HG03432 (cell line): ENCODE results near the gene CARD8.

Source experiments
- ATAC-seq: cut with Tn5 transposase; IDR thresholded peaks from one replicate; pipeline ENCODE4 v1.9.1; 2021; ENCODE audit warnings: mild to moderate bottlenecking, moderate library complexity; ENCODE audit not compliant: unreplicated experiment

CARD8 gene

GRCh38 chr19:48175578-48175977 lies 80.1 kb downstream of the CARD8 start:
- no peak for ATAC-seq

GRCh38 chr19:48174445-48175030 lies 81.2 kb downstream of the CARD8 start:
- ATAC-seq: no peak

- ATAC-seq: no peak
Measured at GRCh38 chr19:48171710-48172109, 84.0 kb downstream of the CARD8 start.

- ATAC-seq: no peak
Measured at GRCh38 chr19:48170817-48171347, 84.8 kb downstream of the CARD8 start.

- ATAC-seq: peak; percentile 86
Measured at GRCh38 chr19:48169939-48170803, 85.5 kb downstream of the CARD8 start, which contains the start of the genes LIG1 and ZSWIM9. Gene LIG1, minus strand, starts transcription at chr19:48170344. Its CDS starts 4,778 bp downstream, at chr19:48165566. Gene ZSWIM9, plus strand, starts transcription at chr19:48170680. Its CDS starts 1,123 bp downstream, at chr19:48171803.

GRCh38 chr19:48169578-48169938 lies 86.2 kb downstream of the CARD8 start:
- ATAC-seq: peak; percentile 12

- ATAC-seq: no peak
Measured at GRCh38 chr19:48168689-48169088, 87.0 kb downstream of the CARD8 start.

GRCh38 chr19:48158210-48158790 lies 97.4 kb downstream of the CARD8 start:
- ATAC-seq: no peak
